Neural cell (in vitro differentiated cells): ENCODE results near the gene CRIM1.

Source experiments
- EP300 ChIP-seq: fragments of 450-650 bp; conservative IDR thresholded peaks from 2 replicates; pipeline ENCODE4 v1.6.1; 2014; ENCODE audit warnings: antibody characterized with exemption, mild to moderate bottlenecking, moderate library complexity; ENCODE audit not compliant: poor library complexity, severe bottlenecking
- EZH2 ChIP-seq: fragments of 200-600, 300-800 bp; shearing (Covaris generic), sonication (generic); IDR thresholded peaks from 2 replicates; pipeline ENCODE4 v1.6.1; 2014; ENCODE audit warnings: antibody characterized with exemption, low read length, borderline replicate concordance, mild to moderate bottlenecking; ENCODE audit not compliant: insufficient read depth, poor library complexity, severe bottlenecking
- REST ChIP-seq: IDR thresholded peaks from 2 replicates; pipeline ENCODE4 v1.6.1; 2012; ENCODE audit warnings: borderline replicate concordance
- SMC3 ChIP-seq: fragments of 450-650 bp; conservative IDR thresholded peaks from 2 replicates; pipeline ENCODE4 v1.6.1; 2014; ENCODE audit warnings: antibody characterized with exemption, mild to moderate bottlenecking, moderate library complexity; ENCODE audit not compliant: poor library complexity
- TF ChIP-seq, protein P1 (sequence below): fragments of 450-650 bp; IDR thresholded peaks from 2 replicates; pipeline ENCODE4 v1.5.1; 2014; ENCODE audit warnings: antibody characterized with exemption, mild to moderate bottlenecking, moderate library complexity; ENCODE audit not compliant: poor library complexity, severe bottlenecking

DNA sequence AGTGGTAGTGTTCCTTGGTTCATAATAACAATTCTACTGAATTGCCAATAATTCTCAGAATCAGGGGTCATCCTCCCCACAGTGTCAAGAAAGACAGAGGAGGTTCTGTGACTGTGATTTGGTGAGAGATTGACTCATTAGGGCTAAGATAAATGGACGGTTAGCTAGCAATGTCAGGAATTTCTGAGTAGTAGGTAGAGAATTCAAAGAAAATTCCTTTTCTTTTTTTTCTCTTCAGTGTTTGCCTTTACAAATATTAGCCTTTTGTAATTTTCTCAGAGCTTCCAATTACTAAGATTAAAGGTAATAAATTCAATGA lies 16.8 kb upstream of the CRIM1 start:
- TF ChIP-seq EZH2 = no peak
- TF ChIP-seq, protein P1, sequence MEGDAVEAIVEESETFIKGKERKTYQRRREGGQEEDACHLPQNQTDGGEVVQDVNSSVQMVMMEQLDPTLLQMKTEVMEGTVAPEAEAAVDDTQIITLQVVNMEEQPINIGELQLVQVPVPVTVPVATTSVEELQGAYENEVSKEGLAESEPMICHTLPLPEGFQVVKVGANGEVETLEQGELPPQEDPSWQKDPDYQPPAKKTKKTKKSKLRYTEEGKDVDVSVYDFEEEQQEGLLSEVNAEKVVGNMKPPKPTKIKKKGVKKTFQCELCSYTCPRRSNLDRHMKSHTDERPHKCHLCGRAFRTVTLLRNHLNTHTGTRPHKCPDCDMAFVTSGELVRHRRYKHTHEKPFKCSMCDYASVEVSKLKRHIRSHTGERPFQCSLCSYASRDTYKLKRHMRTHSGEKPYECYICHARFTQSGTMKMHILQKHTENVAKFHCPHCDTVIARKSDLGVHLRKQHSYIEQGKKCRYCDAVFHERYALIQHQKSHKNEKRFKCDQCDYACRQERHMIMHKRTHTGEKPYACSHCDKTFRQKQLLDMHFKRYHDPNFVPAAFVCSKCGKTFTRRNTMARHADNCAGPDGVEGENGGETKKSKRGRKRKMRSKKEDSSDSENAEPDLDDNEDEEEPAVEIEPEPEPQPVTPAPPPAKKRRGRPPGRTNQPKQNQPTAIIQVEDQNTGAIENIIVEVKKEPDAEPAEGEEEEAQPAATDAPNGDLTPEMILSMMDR = no peak
- no peak for TF ChIP-seq REST
- no peak for TF ChIP-seq SMC3
- no peak for TF ChIP-seq EP300
